ENCODE results near the gene CNP. TPM values are rescaled to one million over a fixed set of nuclear protein-coding genes. Genes with fewer than 3 reads are reported as not detected.

The CNP gene
- total RNA-seq, 1 experiment from 2014 or later = 51.2 TPM

Other genes with a start within 250 kb of the CNP start
- gene HAP1, start 232.2 kb upstream of the CNP start, total RNA-seq (2021; ENCODE audit: unreplicated experiment) = 3.4 TPM
- 224 TPM for gene JUP, start 180.1 kb upstream of the CNP start, total RNA-seq (2021; ENCODE audit: unreplicated experiment)
- 23.4 TPM for gene P3H4, start 154.8 kb upstream of the CNP start, total RNA-seq (2021; ENCODE audit: unreplicated experiment)
- 78.5 TPM for gene FKBP10, start 153.8 kb upstream of the CNP start, total RNA-seq (2021; ENCODE audit: unreplicated experiment)
- 110 TPM for gene NT5C3B, start 130.6 kb upstream of the CNP start, total RNA-seq (2021; ENCODE audit: unreplicated experiment)
- not detected for gene KLHL10, start 129.0 kb upstream of the CNP start, total RNA-seq (2021; ENCODE audit: unreplicated experiment)
- gene KLHL11, start 101.4 kb upstream of the CNP start, total RNA-seq (2021; ENCODE audit: unreplicated experiment) = 22.4 TPM
- 222 TPM for gene ACLY, start 47.8 kb upstream of the CNP start, total RNA-seq (2021; ENCODE audit: unreplicated experiment)
- gene ODAD4, start 36.2 kb upstream of the CNP start, total RNA-seq (2021; ENCODE audit: unreplicated experiment) = 0.98 TPM
- 113 TPM for gene DNAJC7, start 50.6 kb downstream of the CNP start, total RNA-seq (2021; ENCODE audit: unreplicated experiment)
- gene NKIRAS2, start 53.3 kb downstream of the CNP start, total RNA-seq (2021; ENCODE audit: unreplicated experiment) = 26.4 TPM
- gene C17orf113, start 83.8 kb downstream of the CNP start, total RNA-seq (2021; ENCODE audit: unreplicated experiment) = 2.3 TPM
- gene ZNF385C, start 131.7 kb downstream of the CNP start, total RNA-seq (2021; ENCODE audit: unreplicated experiment) = 1.1 TPM
- 1.2 TPM for gene DHX58, start 145.9 kb downstream of the CNP start, total RNA-seq (2021; ENCODE audit: unreplicated experiment)
- gene KAT2A, start 154.6 kb downstream of the CNP start, total RNA-seq (2021; ENCODE audit: unreplicated experiment) = 41.2 TPM
- not detected for gene HSPB9, start 156.0 kb downstream of the CNP start, total RNA-seq (2021; ENCODE audit: unreplicated experiment)
- gene RAB5C, start 188.2 kb downstream of the CNP start, total RNA-seq (2021; ENCODE audit: unreplicated experiment) = 115 TPM
- not detected for gene KCNH4, start 214.3 kb downstream of the CNP start, total RNA-seq (2021; ENCODE audit: unreplicated experiment)
- not detected for gene HCRT, start 218.7 kb downstream of the CNP start, total RNA-seq (2021; ENCODE audit: unreplicated experiment)
- gene GHDC, start 227.7 kb downstream of the CNP start, total RNA-seq (2021; ENCODE audit: unreplicated experiment) = 13.2 TPM